ENCODE measurements around the gene DENR.
"Not testable (repeated sequence)": the region's sequence is repeated elsewhere in the genome, so short reads cannot be mapped to it uniquely, and the experiment has no call there.

DENR gene

DNA sequence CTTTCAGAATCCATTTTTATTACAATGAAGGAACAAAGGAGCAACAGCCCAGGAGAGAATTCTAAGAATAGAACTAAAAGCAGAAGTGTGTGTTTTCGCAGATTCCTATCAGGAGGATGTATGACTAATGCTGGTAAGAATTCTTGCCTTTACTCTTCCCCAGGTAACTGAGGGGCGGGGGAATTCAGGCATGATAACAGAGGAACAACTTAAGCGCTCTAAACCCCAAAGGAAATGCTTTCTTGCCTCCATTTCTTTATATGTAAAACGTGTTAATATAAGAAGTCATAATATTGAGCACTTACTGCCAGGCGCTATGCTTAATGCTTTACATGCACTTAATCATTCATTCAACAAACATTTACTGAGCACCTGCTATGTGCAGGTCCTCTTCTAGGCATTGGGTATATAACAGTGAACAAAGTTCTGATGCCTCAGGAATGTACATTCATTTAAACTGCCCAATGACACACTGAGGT lies 26.5 kb upstream of the DENR start:
- Mint-ChIP-seq H3K4me1 (ENCODE audit: low read depth) (peaks cover 66% of the 10 kb centered on the region), H3K27ac (peak overlapping the region; percentile 86), H3K27me3 (ENCODE audit: low read depth) (no peaks in the 10 kb centered on the region), H3K9me3 (no peaks in the 10 kb centered on the region), H3K36me3 (ENCODE audit: low read depth) (peaks cover 1% of the 10 kb centered on the region), H3K4me3 (peak overlapping the region; percentile 81)
- peak; percentile 71 for DNase-seq (ENCODE audit: low spot score)

DNA sequence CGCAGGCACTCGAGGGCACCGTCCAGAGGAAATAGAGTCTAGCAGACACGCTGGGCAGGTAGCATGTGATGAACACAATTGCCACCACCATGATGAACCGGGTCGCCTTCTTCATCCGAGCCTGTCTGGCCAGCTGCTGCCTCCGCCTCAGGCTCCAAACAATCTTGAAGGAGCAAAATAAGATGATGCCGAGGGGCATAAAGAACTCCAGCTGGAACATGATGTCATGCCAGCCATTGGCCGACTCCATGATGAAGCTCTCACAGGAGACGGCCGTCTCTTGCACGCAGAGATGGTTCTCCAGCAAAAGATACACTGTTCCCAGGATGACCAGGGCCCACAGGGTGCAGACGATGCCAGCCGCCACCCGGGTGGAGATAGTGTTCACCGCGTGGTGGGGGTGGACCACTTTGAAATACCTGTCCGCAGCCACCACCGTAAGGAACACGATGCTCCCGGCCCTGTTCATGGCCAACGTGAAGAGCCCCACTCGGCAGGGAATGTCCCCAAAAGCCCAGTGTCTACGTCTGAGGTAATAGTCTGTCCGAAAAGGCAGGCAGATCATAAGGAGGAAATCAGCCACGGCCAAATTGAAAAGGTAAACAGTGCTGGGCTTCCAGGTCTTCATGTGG lies 22.9 kb upstream of the DENR start:
- DNase-seq (ENCODE audit: low spot score) = no peak
- H3K4me3 Mint-ChIP-seq = peak overlapping the region; percentile 78
- peaks cover 6% of the 10 kb centered on the region for H3K9me3 Mint-ChIP-seq
- H3K4me1 Mint-ChIP-seq (ENCODE audit: low read depth) = peaks cover 75% of the 10 kb centered on the region
- H3K27ac Mint-ChIP-seq = peak overlapping the region; percentile 87
- peaks cover 4% of the 10 kb centered on the region for H3K36me3 Mint-ChIP-seq (ENCODE audit: low read depth)
- H3K27me3 Mint-ChIP-seq (ENCODE audit: low read depth) = no peaks in the 10 kb centered on the region

DNA sequence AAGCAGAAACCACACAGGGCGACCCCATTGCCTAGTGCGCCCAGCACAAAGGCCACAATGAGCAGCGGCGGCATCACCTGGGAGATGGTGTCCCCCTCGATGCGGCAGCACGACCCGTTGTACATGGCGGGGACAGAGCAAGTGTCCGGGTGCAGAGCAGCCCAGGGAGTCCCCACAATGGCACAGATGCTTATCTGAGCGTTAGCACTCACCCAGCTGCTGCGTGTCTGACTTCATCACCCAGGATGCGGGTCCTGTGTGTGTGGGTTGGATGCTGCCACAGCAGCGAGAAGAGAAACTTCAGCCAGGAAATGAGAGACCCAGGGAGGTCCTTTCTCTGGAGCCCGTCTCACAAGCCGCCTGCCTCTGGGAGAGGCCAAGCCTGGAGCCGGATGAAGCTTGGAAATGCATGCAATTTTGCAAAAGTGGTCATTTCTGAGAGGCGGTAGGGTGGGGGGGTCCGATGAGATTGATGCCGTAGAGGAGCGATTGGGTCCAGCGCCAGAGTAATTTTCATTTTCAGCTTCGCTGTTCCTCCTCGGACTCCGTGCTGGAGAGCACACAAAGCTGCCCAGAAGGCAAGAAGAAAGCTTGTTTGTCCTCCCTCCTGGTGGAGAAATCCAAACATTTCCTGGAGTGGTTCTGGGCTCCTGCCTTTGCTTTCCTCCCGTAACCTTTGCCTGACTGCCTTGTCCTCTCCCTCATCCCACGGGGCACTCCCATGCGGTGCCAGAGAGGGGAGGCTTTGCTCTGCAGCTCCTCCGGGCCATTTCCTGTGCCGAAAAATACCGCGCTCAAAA lies 22.2 kb upstream of the DENR start, which contains the start of gene HCAR1:
Gene HCAR1 (minus strand): TSS at position 630 of the 800 bp plus-strand sequence. CDS start 505 bp downstream, at position 125.
- peak within 1 kb of the TSS; percentile 78 for H3K4me3 Mint-ChIP-seq
- H3K36me3 Mint-ChIP-seq (ENCODE audit: low read depth) = peaks cover 4% of the 10 kb centered on the region
- peaks cover 69% of the 10 kb centered on the region for H3K4me1 Mint-ChIP-seq (ENCODE audit: low read depth)
- H3K9me3 Mint-ChIP-seq = peaks cover 6% of the 10 kb centered on the region
- H3K27me3 Mint-ChIP-seq (ENCODE audit: low read depth) = no peaks in the 10 kb centered on the region
- DNase-seq (ENCODE audit: low spot score) = peak; percentile 85
- H3K27ac Mint-ChIP-seq = peak within 1 kb of the TSS; percentile 87

DNA sequence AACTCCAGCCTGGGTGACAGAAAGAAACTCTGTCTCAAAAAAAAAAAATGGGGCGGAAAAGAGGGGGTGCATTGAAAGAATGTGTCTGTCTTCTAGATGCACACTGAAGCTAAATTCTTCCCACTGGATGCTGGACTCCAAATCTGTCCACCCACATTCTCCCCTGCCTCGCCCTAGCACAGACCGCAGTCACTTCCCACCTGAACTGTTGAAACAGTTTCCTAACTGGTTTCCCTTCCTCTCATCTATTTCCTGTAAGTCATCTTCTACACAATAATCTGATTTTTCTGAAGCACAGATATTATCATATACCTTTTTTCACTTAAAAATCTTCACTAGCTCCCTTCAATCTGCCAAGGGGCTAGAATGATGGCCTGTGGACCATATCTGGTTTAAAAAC lies 20.5 kb upstream of the DENR start:
- H3K4me1 Mint-ChIP-seq (ENCODE audit: low read depth) = peaks cover 58% of the 10 kb centered on the region
- peak overlapping the region; percentile 71 for H3K4me3 Mint-ChIP-seq
- peak; percentile 65 for DNase-seq (ENCODE audit: low spot score)
- no peaks in the 10 kb centered on the region for H3K27me3 Mint-ChIP-seq (ENCODE audit: low read depth)
- H3K36me3 Mint-ChIP-seq (ENCODE audit: low read depth) = peaks cover 2% of the 10 kb centered on the region
- H3K27ac Mint-ChIP-seq = peak overlapping the region; percentile 87
- H3K9me3 Mint-ChIP-seq = peaks cover 10% of the 10 kb centered on the region

- H3K27ac Mint-ChIP-seq = peak overlapping the region; percentile 87
- peak overlapping the region; percentile 71 for H3K4me3 Mint-ChIP-seq
Measured at GRCh38 chr12:122732611-122733010, 20.0 kb upstream of the DENR start.

GRCh38 chr12:122738571-122738970 lies 14.1 kb upstream of the DENR start:
- H3K36me3 Mint-ChIP-seq (ENCODE audit: low read depth) = no peaks in the 10 kb centered on the region
- H3K27me3 Mint-ChIP-seq (ENCODE audit: low read depth) = no peaks in the 10 kb centered on the region
- H3K4me1 Mint-ChIP-seq (ENCODE audit: low read depth) = peaks cover 14% of the 10 kb centered on the region
- H3K27ac Mint-ChIP-seq = no peak overlapping the region
- no peak overlapping the region for H3K4me3 Mint-ChIP-seq
- peaks cover 8% of the 10 kb centered on the region for H3K9me3 Mint-ChIP-seq
- DNase-seq (ENCODE audit: low spot score) = no peak

More at GRCh38 chr12:122732611-122733010, 20.0 kb upstream of the DENR start:
- H3K36me3 Mint-ChIP-seq (ENCODE audit: low read depth) = peaks cover 2% of the 10 kb centered on the region
- DNase-seq (ENCODE audit: low spot score) = no peak
- peaks cover 57% of the 10 kb centered on the region for H3K4me1 Mint-ChIP-seq (ENCODE audit: low read depth)
- H3K9me3 Mint-ChIP-seq = peaks cover 10% of the 10 kb centered on the region
- H3K27me3 Mint-ChIP-seq (ENCODE audit: low read depth) = no peaks in the 10 kb centered on the region

DNA sequence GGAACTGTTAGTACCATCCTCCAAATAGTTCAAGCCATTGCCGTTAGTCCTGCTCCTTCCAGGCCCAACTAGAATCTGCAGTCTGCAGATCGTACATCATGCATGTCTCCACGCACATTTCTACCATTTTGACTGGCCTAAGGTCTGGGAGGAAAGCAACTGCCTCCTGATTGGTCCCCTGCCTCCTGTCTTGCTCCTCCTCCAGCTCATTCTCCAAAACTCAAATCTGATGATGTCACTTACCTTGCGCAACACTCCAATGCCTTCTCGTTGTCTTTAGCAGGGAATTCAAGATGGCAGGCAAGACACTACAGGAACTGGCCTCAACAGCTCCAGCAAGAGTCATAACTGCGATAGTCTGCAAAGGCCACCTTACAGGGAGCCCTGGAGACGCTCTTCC lies 12.3 kb upstream of the DENR start:
- DNase-seq (ENCODE audit: low spot score) = no peak
- H3K9me3 Mint-ChIP-seq = peaks cover 8% of the 10 kb centered on the region
- H3K4me1 Mint-ChIP-seq (ENCODE audit: low read depth) = peaks cover 7% of the 10 kb centered on the region
- no peaks in the 10 kb centered on the region for H3K27me3 Mint-ChIP-seq (ENCODE audit: low read depth)
- no peaks in the 10 kb centered on the region for H3K36me3 Mint-ChIP-seq (ENCODE audit: low read depth)
- H3K4me3 Mint-ChIP-seq = no peak overlapping the region
- no peak overlapping the region for H3K27ac Mint-ChIP-seq

- no peak overlapping the region for H3K27ac Mint-ChIP-seq
- H3K27me3 Mint-ChIP-seq (ENCODE audit: low read depth) = no peaks in the 10 kb centered on the region
- no peaks in the 10 kb centered on the region for H3K36me3 Mint-ChIP-seq (ENCODE audit: low read depth)
- no peak overlapping the region for H3K4me3 Mint-ChIP-seq
- H3K4me1 Mint-ChIP-seq (ENCODE audit: low read depth) = peaks cover 2% of the 10 kb centered on the region
- H3K9me3 Mint-ChIP-seq = peaks cover 4% of the 10 kb centered on the region
- DNase-seq (ENCODE audit: low spot score) = no peak
Measured at GRCh38 chr12:122743895-122744525, 8.6 kb upstream of the DENR start.

DNA sequence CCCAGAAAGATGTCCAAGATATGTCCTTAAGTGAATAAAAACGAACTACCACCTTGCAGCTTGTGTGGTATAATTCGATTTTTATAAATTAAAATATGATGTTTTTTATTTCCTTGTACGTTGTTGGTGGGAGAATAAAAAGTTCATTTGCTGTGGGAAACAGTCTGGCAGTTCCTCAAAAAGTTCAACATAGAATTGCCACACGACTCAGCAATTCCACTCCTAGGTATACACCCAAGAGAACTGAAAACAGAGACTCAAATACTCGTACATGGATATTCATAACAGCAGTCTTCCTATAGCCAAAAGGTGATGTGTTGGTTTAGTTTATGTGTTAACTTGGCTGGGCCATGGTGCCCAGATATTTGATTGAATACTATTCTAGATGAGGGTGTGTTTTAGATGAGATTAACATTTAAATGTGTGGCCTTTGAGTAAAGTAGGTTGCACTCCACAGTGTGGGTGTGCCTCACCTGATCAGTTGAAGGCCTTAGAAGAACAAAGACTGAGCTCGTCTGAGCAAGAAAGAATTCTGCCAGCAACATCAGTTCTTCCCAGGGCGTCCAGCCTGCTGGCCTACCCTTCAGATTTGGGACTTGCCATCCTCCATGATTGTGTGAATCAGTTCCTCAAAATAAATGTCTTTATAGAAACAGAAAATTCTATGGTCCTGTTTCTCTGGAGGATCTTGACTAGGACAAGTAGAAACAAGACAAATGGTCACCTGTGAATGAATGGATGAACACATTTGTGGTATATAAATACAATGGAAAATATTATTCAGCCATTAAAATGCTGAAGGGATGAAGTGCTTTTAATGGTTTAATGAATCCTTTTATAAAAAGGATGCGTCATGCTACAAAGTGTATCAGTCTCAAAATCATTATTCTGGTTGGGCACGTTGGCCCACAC lies 5.1 kb upstream of the DENR start:
- no peak overlapping the region for H3K27ac Mint-ChIP-seq

GRCh38 chr12:122749569-122750332 lies 2.9 kb upstream of the DENR start:
- Mint-ChIP-seq H3K4me1 (ENCODE audit: low read depth) (peaks cover 31% of the 10 kb centered on the region), H3K36me3 (ENCODE audit: low read depth) (peaks cover 13% of the 10 kb centered on the region), H3K27ac (no peak overlapping the region), H3K4me3 (no peak overlapping the region), H3K27me3 (ENCODE audit: low read depth) (no peaks in the 10 kb centered on the region), H3K9me3 (no peaks in the 10 kb centered on the region)
- DNase-seq (ENCODE audit: low spot score) = no peak

More for the DNA sequence above, 5.1 kb upstream of the DENR start:
- no peaks in the 10 kb centered on the region for H3K9me3 Mint-ChIP-seq
- no peak for DNase-seq (ENCODE audit: low spot score)
- no peaks in the 10 kb centered on the region for H3K36me3 Mint-ChIP-seq (ENCODE audit: low read depth)
- H3K4me3 Mint-ChIP-seq = no peak overlapping the region
- H3K27me3 Mint-ChIP-seq (ENCODE audit: low read depth) = no peaks in the 10 kb centered on the region
- H3K4me1 Mint-ChIP-seq (ENCODE audit: low read depth) = peaks cover 18% of the 10 kb centered on the region

DNA sequence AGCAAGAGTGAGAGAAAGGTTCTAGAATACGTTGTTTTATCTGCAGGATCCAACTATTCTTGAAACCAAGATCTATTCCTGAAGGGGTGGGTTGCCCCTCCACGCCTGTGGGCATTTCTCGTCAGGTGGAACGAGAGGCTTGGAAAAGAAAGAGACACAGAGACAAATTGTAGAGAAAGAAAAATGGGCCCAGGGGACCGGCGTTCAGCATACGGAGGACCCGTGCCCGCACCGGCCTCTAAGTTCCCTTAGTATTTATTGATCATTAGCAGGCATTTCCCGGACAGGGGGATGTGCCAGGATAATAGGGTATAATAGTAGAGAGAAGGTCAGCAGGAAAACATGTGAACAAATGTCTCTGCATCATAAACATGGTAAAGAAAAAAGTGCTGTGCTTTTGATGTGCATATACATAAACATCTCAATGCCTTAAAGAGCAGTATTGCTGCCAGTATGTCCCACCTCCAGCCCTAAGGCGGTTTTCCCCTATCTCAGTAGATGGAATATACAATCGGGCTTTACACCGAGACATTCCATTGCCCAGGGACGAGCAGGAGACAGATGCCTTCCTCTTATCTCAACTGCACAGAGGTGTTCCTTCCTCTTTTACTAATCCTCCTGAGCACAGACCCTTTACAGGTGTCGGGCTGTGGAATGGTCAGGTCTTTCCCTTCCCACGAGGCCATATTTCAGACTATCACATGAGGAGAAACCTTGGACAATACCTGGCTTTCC lies 1.7 kb upstream of the DENR start:
- not testable (repeated sequence) for H3K9me3 Mint-ChIP-seq; DNase-seq (ENCODE audit: low spot score); H3K27ac Mint-ChIP-seq; H3K27me3 Mint-ChIP-seq (ENCODE audit: low read depth)
- Mint-ChIP-seq H3K4me1 (ENCODE audit: low read depth) (peaks cover 38% of the 10 kb centered on the region), H3K36me3 (ENCODE audit: low read depth) (peaks cover 21% of the 10 kb centered on the region), H3K4me3 (peak overlapping the region; percentile 93)

GRCh38 chr12:122753319-122753650 lies 661 bp downstream of the DENR start:
- Mint-ChIP-seq H3K27ac (peak overlapping the region; percentile 96), H3K27me3 (ENCODE audit: low read depth) (no peaks in the 10 kb centered on the region), H3K4me3 (peak overlapping the region; percentile 93), H3K9me3 (no peaks in the 10 kb centered on the region), H3K36me3 (ENCODE audit: low read depth) (peaks cover 40% of the 10 kb centered on the region), H3K4me1 (ENCODE audit: low read depth) (peaks cover 49% of the 10 kb centered on the region)
- DNase-seq (ENCODE audit: low spot score) = no peak

Measured in T-helper 2 cell treated with Interferon-gamma antibody and Interleukin-4, amounts not matched to agents 5 μg/mL and 100 μg/mL, for 36 hours (primary cell).